ENCODE measurements around the gene CAMK2B.

The CAMK2B gene

GRCh38 chr7:44285561-44285960, 39.8 kb downstream of the CAMK2B start:
- no peak for TF ChIP-seq CTCF (IDR thresholded peaks at IDR 0.05; ENCODE audit: low read depth, low read length)
- H3K4me3 ChIP-seq (ENCODE audit: low read depth, low read length) = no peak overlapping the region

- H3K4me3 ChIP-seq (ENCODE audit: low read depth, low read length) = no peak overlapping the region
- TF ChIP-seq CTCF (IDR thresholded peaks at IDR 0.05; ENCODE audit: low read depth, low read length) = no peak
Observed at GRCh38 chr7:44284881-44285541, 40.4 kb downstream of the CAMK2B start.

GRCh38 chr7:44284216-44284615, 41.2 kb downstream of the CAMK2B start:
- no peak for TF ChIP-seq CTCF (IDR thresholded peaks at IDR 0.05; ENCODE audit: low read depth, low read length)
- H3K4me3 ChIP-seq (ENCODE audit: low read depth, low read length) = no peak overlapping the region

- no peak overlapping the region for H3K4me3 ChIP-seq (ENCODE audit: low read depth, low read length)
- no peak for TF ChIP-seq CTCF (IDR thresholded peaks at IDR 0.05; ENCODE audit: low read depth, low read length)
Observed at GRCh38 chr7:44283381-44284211, 41.8 kb downstream of the CAMK2B start.

GRCh38 chr7:44282601-44283171, 42.7 kb downstream of the CAMK2B start:
- TF ChIP-seq CTCF (IDR thresholded peaks at IDR 0.05; ENCODE audit: low read depth, low read length) = no peak
- H3K4me3 ChIP-seq (ENCODE audit: low read depth, low read length) = no peak overlapping the region

- no peak for TF ChIP-seq CTCF (IDR thresholded peaks at IDR 0.05; ENCODE audit: low read depth, low read length)
- no peak overlapping the region for H3K4me3 ChIP-seq (ENCODE audit: low read depth, low read length)
Observed at GRCh38 chr7:44281811-44282600, 43.4 kb downstream of the CAMK2B start.

Data from WI38 (cell line).